HG03108 (cell line): ENCODE data around the gene C17orf78.
"Not testable (repeated sequence)": the region's sequence is repeated elsewhere in the genome, so short reads cannot be mapped to it uniquely, and the experiment has no call there.

ENCODE experiments used
- ATAC-seq: cut with Tn5 transposase; IDR thresholded peaks from one replicate; pipeline ENCODE4 v1.9.1; 2021; ENCODE audit warnings: moderate library complexity; ENCODE audit not compliant: unreplicated experiment

C17orf78 gene

GRCh38 chr17:37385474-37385990, 9.7 kb downstream of the C17orf78 start:
- no peak for ATAC-seq

GRCh38 chr17:37386462-37386861, 10.7 kb downstream of the C17orf78 start:
- ATAC-seq: no peak

GRCh38 chr17:37388266-37388665, 12.5 kb downstream of the C17orf78 start:
- ATAC-seq: no peak

- ATAC-seq: no peak
These were observed 13.4 kb downstream of the C17orf78 start for GRCh38 chr17:37389160-37389559.

DNA sequence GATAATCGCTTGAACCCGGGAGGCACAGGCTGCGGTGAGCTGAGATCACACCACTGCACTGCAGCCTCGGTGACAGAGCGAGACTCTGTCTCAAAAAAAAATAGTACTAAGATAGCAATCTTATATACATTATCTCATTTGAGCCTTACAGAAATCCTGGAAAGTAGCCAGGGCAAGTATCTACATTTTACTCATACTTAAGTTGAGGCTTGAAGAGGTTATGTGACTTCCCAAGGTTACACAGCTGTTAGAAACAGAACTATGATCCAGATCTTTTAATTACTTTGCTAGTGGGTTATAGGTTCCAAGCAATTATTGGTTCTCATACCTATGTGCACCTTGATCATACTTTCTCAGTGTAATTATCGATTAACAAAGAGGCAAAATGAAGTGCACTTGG, 15.4 kb downstream of the C17orf78 start:
- no peak for ATAC-seq

- ATAC-seq: peak; percentile 51
These were observed 16.3 kb downstream of the C17orf78 start for GRCh38 chr17:37392024-37392590.

GRCh38 chr17:37393352-37393751, 17.6 kb downstream of the C17orf78 start:
- no peak for ATAC-seq

GRCh38 chr17:37399265-37399803, 23.5 kb downstream of the C17orf78 start:
- no peak for ATAC-seq

GRCh38 chr17:37400505-37400904, 24.7 kb downstream of the C17orf78 start:
- no peak for ATAC-seq

DNA sequence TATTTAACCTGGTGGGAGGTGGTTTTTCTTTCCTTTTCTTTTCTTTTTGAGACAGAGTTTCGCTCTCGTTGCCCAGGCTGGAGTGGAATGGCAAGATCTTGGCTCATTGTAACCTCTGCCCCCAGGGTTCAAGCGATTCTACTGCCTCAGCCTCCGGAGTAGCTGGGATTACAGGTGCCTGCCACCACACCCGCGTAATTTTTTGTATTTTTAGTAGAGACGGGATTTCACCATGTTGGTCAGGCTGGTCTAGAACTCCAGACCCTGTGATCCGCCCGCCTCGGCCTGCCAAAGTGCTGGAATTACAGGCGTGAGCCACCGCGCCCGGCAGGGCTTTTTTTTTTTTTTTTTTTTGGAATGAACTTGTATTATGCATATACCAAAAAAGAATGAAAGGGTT, 29.7 kb downstream of the C17orf78 start:
- not testable (repeated sequence) for ATAC-seq

GRCh38 chr17:37405955-37406634, 30.3 kb downstream of the C17orf78 start:
- ATAC-seq: peak; percentile 20

- ATAC-seq: peak; percentile 79
These were observed 31.1 kb downstream of the C17orf78 start, which contains the start of the genes ACACA and TADA2A for GRCh38 chr17:37406635-37407461. TSS of gene ACACA (minus strand) at chr17:37406836. CDS start at chr17:37406299, 537 bp downstream. TSS of gene TADA2A (plus strand) at chr17:37406886. CDS start at chr17:37411366, 4,480 bp downstream.

- not testable (repeated sequence) for ATAC-seq
These were observed 32.3 kb downstream of the C17orf78 start for GRCh38 chr17:37408145-37408479.

GRCh38 chr17:37410357-37410756, 34.6 kb downstream of the C17orf78 start:
- no peak for ATAC-seq

- ATAC-seq: no peak
These were observed 38.2 kb downstream of the C17orf78 start for GRCh38 chr17:37413875-37414519.

DNA sequence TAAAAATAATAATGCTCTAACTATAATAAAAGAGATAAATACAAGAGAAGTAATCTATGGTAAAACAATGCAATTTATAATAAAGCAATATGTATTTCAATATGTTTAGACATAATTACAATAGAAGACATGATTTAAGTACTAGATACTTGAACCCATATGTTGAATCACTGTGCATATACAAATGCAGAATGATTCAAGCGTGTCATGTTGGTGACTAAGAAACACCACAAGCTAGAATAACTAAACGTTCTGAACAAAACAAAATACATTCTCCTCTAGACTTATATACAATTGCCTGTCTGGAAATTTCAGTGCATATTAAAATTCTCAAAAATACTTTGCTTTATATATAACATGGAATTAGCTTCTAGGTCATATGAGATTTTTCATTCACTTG, 42.1 kb downstream of the C17orf78 start:
- ATAC-seq: no peak

DNA sequence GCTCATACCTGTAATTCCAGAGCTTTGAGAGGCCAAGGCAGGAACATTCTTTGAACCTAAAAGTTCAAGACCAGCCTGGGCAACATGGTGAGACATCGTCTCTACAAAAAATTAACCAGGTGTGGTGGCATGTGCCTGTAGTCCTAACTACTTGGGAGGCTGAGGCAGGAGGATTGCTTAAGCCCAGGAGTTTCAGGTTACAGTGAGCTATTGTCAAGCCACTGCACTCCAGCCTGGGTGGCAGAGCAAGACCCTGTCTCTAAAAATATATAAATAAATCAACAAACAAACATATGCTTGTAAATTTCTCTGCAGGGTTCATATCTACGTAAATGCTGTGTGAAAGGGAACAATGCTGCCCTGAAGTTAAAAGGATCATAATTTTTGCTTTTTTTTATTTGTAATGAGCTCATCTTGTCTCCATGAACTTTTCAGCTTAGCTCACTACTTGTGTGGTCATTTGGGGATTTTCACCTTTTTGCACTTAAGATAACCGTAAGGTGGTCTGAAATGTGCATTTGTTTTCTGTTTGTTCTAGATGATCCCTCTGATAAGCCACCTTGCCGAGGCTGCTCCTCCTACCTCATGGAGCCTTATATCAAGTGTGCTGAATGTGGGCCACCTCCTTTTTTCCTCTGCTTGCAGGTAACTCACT, 47.3 kb downstream of the C17orf78 start:
- no peak for ATAC-seq

DNA sequence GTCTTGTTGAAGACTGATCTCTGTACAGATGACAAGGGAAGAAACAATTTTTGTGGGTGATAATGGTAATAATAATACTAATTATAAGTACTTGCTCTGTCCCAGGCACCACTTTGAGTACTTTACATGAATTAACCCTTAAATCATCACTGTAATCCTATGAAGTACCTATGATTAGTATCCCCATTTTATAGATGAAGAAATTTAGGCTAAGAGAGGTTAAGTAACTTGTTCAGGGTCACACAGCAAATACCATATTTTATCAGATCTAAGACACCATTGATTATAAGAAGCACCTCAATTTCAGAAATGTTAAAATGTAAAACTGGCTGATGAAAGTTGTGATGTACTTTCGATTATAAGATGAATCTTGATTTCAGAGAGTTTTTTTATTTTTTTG, 49.5 kb downstream of the C17orf78 start:
- ATAC-seq: no peak

DNA sequence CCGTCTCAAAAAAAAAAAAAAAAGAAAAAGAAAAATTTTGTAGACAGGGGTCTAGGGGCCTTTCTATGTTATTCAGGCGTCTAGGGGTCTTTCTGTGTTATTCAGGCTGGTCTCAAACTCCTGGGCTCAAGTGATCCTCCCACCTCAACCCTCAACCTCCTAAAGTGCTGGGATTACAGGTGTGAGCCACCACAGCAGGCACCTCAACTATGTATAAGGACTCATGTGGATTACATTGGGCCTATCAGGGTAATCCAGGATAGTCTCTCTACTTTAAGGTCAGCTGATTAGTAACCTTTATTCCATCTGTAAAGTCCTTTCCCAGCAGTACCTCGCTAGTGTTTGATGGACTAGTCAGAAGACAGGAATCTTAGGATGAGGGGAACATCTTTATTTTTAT, 53.3 kb downstream of the C17orf78 start:
- no peak for ATAC-seq

DNA sequence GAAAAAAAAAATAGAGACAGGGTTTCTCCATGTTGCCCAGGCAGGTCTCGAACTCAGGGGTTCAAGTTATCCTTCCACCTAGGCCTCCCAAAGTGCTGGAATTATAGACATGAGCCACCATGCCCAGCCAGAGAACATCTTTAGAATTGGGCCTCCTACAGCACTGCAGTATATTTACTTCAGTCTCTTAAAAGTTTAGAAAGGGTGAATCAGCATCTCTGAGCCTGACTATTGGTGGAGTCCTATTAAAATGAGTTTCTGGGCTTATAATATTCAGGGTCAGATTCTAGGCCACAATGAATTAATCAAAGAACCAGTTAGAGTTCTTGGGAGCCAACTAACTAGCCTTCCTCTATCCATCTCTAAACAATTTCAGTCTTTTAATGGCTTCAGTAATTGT, 53.7 kb downstream of the C17orf78 start:
- ATAC-seq: no peak
